GM23338 (cell line): ENCODE results near the gene PABPC1L.

Source experiments
- CREB1 ChIP-seq: fragments of 250-450 bp; sonication (Bioruptor Pico); IDR thresholded peaks from 2 replicates; pipeline ENCODE4 v1.5.0; 2020; ENCODE audit warnings: low read depth, mild to moderate bottlenecking, moderate library complexity
- EZH2 ChIP-seq: fragments of 200-600 bp; sonication (generic); IDR thresholded peaks from one replicate; pipeline ENCODE4 v1.8.0; 2017; ENCODE audit warnings: antibody characterized with exemption, mild to moderate bottlenecking, low read depth; ENCODE audit not compliant: unreplicated experiment
- EZH2phosphoT487 ChIP-seq: fragments of 200-600 bp; sonication (generic); IDR thresholded peaks from one replicate; pipeline ENCODE4 v1.8.1; 2018; ENCODE audit warnings: antibody characterized with exemption; ENCODE audit not compliant: unreplicated experiment
- JUNB ChIP-seq: IDR thresholded peaks from one replicate; pipeline ENCODE4 v1.6.1; 2016; ENCODE audit warnings: antibody characterized with exemption; ENCODE audit not compliant: unreplicated experiment
- POLR2AphosphoS5 ChIP-seq: IDR thresholded peaks from 2 replicates; pipeline ENCODE4 v1.6.1; 2016; ENCODE audit warnings: antibody characterized with exemption, low read depth
- ZNF114 ChIP-seq: fragments of 250-450 bp; sonication (Bioruptor Pico); IDR thresholded peaks from 2 replicates; pipeline ENCODE4 v1.5.0; 2020; ENCODE audit warnings: mild to moderate bottlenecking, moderate library complexity
- ZNF331 ChIP-seq: fragments of 250-450 bp; sonication (Bioruptor Pico); IDR thresholded peaks from 2 replicates; pipeline ENCODE4 v1.5.0; 2020; ENCODE audit warnings: low read depth, mild to moderate bottlenecking, moderate library complexity
- TF ChIP-seq, protein P1 (sequence below), 2 experiments: fragments of 200-600 bp in 1 of 2; sonication (generic) in 1 of 2; conservative IDR thresholded peaks; 2 replicates each; pipeline versions ENCODE4 v1.5.1 to v1.6.1; 2016 to 2017; ENCODE audit warnings: antibody characterized with exemption in 2 of 2, low read depth in 2 of 2, mild to moderate bottlenecking in 2 of 2, moderate library complexity in 1 of 2
- TF ChIP-seq, protein P2 (sequence below): IDR thresholded peaks from one replicate; pipeline ENCODE4 v1.6.1; 2018; ENCODE audit warnings: antibody characterized with exemption; ENCODE audit not compliant: unreplicated experiment

DNA sequence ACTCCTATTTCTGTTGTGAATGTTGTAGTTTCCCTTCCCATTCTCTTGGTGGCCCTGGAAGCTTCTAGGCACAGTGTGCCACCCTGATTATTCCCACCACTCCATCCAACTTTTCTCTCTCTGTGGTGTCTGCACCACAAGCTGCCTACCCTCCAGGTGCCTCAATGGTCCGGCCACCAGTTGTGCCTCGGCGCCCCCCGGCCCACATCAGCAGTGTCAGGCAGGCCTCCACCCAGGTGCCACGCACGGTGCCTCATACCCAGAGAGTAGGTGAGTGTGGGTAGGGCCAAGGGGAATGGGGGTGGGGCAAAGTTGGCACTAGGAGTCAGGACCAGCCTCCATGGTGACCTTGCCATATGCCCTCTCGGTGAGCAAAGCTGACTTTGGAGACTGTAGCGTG, 23.1 kb downstream of the PABPC1L start:
- TF ChIP-seq, protein P1, sequence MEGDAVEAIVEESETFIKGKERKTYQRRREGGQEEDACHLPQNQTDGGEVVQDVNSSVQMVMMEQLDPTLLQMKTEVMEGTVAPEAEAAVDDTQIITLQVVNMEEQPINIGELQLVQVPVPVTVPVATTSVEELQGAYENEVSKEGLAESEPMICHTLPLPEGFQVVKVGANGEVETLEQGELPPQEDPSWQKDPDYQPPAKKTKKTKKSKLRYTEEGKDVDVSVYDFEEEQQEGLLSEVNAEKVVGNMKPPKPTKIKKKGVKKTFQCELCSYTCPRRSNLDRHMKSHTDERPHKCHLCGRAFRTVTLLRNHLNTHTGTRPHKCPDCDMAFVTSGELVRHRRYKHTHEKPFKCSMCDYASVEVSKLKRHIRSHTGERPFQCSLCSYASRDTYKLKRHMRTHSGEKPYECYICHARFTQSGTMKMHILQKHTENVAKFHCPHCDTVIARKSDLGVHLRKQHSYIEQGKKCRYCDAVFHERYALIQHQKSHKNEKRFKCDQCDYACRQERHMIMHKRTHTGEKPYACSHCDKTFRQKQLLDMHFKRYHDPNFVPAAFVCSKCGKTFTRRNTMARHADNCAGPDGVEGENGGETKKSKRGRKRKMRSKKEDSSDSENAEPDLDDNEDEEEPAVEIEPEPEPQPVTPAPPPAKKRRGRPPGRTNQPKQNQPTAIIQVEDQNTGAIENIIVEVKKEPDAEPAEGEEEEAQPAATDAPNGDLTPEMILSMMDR (conservative IDR thresholded peaks at IDR 0.05; ENCODE audit: low read depth in 2 of 2): no peak
- TF ChIP-seq EZH2 (no peak), EZH2phosphoT487 (no peak), CREB1 (CRISPR knock-in tag) (no peak), POLR2AphosphoS5 (no peak), ZNF331 (CRISPR knock-in tag) (no peak), JUNB (no peak), ZNF114 (CRISPR knock-in tag) (no peak)
- TF ChIP-seq, protein P2, sequence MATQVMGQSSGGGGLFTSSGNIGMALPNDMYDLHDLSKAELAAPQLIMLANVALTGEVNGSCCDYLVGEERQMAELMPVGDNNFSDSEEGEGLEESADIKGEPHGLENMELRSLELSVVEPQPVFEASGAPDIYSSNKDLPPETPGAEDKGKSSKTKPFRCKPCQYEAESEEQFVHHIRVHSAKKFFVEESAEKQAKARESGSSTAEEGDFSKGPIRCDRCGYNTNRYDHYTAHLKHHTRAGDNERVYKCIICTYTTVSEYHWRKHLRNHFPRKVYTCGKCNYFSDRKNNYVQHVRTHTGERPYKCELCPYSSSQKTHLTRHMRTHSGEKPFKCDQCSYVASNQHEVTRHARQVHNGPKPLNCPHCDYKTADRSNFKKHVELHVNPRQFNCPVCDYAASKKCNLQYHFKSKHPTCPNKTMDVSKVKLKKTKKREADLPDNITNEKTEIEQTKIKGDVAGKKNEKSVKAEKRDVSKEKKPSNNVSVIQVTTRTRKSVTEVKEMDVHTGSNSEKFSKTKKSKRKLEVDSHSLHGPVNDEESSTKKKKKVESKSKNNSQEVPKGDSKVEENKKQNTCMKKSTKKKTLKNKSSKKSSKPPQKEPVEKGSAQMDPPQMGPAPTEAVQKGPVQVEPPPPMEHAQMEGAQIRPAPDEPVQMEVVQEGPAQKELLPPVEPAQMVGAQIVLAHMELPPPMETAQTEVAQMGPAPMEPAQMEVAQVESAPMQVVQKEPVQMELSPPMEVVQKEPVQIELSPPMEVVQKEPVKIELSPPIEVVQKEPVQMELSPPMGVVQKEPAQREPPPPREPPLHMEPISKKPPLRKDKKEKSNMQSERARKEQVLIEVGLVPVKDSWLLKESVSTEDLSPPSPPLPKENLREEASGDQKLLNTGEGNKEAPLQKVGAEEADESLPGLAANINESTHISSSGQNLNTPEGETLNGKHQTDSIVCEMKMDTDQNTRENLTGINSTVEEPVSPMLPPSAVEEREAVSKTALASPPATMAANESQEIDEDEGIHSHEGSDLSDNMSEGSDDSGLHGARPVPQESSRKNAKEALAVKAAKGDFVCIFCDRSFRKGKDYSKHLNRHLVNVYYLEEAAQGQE: no peak
